GM21447 (cell line): ENCODE measurements around the gene IFNW1.

ENCODE experiments used
- ATAC-seq: cut with Tn5 transposase; IDR thresholded peaks from one replicate; pipeline ENCODE4 v1.9.1; 2021; ENCODE audit not compliant: unreplicated experiment

The IFNW1 gene

GRCh38 chr9:21110708-21111576 lies 30.7 kb downstream of the IFNW1 start:
- ATAC-seq, result peak; percentile 97

GRCh38 chr9:21104787-21105186 lies 36.8 kb downstream of the IFNW1 start:
- ATAC-seq, result no peak

GRCh38 chr9:21102305-21102704 lies 39.3 kb downstream of the IFNW1 start:
- no peak for ATAC-seq

- ATAC-seq, result no peak
Measured at GRCh38 chr9:21097817-21098216, 43.8 kb downstream of the IFNW1 start.

GRCh38 chr9:21096901-21097255 lies 44.8 kb downstream of the IFNW1 start:
- ATAC-seq, result peak; percentile 4

GRCh38 chr9:21096172-21096900 lies 45.3 kb downstream of the IFNW1 start:
- peak; percentile 86 for ATAC-seq

- ATAC-seq, result no peak
Measured at GRCh38 chr9:21095561-21095960, 46.1 kb downstream of the IFNW1 start.
